ENCODE measurements around the gene LCNL1.

LCNL1 gene

DNA sequence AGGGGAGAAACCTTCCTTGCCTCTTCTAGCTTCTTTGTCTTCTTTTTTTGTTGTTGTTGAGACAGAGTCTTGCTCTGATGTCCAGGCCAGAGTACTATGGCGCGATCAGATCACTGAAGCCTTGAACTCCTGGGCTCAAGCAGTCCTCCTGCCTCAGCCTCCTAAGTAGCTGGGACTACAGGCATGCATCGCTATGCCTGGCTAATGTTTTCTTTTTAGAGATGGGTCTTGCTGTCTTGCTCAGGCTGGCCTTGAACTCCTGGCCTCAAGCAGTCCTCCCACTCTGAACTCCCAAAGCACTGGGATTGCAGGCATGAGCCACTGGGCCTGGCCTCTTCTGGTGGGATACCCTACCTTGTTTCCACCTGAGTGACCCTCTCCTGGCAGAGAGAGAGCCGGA lies 6.1 kb downstream of the LCNL1 start:
- TF ChIP-seq, protein P1, sequence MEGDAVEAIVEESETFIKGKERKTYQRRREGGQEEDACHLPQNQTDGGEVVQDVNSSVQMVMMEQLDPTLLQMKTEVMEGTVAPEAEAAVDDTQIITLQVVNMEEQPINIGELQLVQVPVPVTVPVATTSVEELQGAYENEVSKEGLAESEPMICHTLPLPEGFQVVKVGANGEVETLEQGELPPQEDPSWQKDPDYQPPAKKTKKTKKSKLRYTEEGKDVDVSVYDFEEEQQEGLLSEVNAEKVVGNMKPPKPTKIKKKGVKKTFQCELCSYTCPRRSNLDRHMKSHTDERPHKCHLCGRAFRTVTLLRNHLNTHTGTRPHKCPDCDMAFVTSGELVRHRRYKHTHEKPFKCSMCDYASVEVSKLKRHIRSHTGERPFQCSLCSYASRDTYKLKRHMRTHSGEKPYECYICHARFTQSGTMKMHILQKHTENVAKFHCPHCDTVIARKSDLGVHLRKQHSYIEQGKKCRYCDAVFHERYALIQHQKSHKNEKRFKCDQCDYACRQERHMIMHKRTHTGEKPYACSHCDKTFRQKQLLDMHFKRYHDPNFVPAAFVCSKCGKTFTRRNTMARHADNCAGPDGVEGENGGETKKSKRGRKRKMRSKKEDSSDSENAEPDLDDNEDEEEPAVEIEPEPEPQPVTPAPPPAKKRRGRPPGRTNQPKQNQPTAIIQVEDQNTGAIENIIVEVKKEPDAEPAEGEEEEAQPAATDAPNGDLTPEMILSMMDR (IDR thresholded peaks at IDR 0.05; ENCODE audit: control insufficient read depth, extremely low read depth, insufficient read depth): no peak
- no peak overlapping the region for H3K4me3 ChIP-seq (ENCODE audit: low read depth, low read length)
- DNase-seq (ENCODE audit: low read depth): no peak

DNA sequence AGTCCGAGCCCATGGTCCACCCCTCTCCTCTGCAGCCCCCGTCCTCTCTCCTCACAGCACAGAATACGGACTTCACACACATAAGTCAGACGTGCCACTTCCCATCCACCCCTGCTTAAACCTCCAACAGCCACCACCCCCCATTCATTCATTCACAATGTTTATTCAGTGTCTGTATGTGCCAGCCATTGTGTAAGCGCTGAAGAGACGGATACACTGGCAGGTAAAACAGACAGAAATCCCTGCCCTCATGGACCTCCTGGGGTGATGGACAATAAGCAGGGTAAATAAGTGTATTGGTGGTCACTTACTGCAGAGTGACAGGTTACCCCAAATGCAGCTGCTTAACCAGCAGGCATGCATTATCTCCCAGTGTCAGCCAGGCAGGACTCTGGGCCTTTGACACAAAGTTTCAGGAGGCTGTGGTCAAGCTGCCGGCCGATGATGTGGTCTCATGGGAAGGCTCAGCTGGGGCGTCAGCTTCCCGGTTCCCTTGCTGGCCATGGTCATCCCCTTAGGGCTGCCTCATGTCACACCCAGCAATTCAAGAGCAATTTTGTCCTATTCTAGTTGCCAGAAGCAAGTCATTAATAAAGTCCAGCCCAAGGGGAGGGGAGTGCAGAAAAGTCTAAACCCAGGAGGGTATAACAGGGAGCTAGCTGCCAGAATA lies 7.6 kb downstream of the LCNL1 start:
- no peak overlapping the region for H3K4me3 ChIP-seq (ENCODE audit: low read depth, low read length)
- TF ChIP-seq, protein P1 (IDR thresholded peaks at IDR 0.05; ENCODE audit: control insufficient read depth, extremely low read depth, insufficient read depth): no peak
- DNase-seq (ENCODE audit: low read depth): no peak

DNA sequence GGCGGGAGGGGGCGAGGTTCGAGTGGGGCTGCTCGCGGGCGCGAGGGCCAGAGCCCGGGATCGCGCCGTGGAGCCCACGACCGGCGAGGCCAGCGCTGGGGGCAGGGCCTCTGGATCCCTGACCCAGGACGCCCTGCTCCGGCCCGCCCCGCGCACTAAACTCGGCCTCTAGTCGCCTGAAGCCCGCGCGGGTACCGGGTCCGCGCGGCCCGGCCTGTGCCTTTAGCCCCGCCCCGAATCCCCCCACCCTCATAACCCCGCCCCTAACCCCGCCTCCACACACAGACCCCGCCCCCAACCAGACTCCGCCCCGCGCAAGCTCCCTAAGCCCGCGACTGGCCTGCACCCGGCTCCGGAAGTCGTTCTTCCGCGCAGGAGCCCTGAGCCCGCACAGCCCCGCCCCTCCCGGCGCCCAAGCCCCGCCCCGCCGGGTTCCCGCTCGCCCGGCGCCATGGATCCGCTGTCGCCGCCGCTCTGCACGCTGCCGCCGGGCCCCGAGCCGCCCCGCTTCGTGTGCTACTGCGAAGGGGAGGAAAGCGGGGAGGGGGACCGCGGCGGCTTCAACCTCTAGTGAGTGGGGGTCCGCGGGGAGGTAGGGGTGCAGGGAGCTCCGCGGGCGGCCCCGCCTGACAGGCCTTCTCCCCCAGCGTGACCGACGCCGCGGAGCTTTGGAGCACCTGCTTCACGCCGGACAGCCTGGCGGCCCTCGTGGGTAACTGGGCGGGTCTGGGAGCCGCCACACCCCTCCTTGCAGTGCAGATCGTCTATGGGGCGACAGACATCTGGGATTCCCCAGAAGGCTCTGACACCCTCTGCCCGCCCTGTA lies 9.4 kb downstream of the LCNL1 start, which contains the start of gene PAXX:
Gene PAXX, plus strand, starts transcription at position 430 of the 826 bp plus-strand sequence. Its CDS starts 22 bp downstream, at position 452.
- TF ChIP-seq, protein P1 (IDR thresholded peaks at IDR 0.05; ENCODE audit: control insufficient read depth, extremely low read depth, insufficient read depth): no peak
- peak within 1 kb of the TSS; percentile 92 for H3K4me3 ChIP-seq (ENCODE audit: low read depth, low read length)
- peak; percentile 52 for DNase-seq (ENCODE audit: low read depth)

DNA sequence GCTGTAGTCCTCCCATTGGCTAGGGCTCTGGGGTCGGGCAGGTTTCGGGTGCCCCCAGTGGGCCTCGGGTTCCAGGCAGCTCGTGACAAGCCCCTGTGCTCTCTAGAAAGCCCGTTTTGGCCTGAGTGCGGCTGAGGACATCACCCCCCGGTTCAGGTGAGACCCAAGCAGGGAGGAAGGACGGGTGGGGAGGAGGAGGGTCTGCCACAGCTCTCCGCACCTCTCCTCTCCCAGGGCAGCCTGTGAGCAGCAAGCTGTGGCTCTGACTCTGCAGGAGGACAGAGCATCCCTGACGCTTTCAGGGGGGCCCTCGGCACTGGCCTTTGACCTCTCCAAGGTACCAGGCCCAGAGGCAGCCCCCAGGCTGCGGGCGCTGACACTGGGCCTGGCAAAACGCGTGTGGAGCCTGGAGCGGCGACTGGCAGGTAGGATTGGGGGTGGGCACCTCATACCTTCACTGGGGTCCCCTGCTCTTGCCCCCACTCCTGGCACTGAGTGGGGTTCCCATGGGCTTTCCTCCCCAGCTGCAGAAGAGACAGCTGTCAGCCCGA lies 10.1 kb downstream of the LCNL1 start:
- TF ChIP-seq, protein P1 (IDR thresholded peaks at IDR 0.05; ENCODE audit: control insufficient read depth, extremely low read depth, insufficient read depth): no peak
- peak overlapping the region; percentile 92 for H3K4me3 ChIP-seq (ENCODE audit: low read depth, low read length)
- no peak for DNase-seq (ENCODE audit: low read depth)

DNA sequence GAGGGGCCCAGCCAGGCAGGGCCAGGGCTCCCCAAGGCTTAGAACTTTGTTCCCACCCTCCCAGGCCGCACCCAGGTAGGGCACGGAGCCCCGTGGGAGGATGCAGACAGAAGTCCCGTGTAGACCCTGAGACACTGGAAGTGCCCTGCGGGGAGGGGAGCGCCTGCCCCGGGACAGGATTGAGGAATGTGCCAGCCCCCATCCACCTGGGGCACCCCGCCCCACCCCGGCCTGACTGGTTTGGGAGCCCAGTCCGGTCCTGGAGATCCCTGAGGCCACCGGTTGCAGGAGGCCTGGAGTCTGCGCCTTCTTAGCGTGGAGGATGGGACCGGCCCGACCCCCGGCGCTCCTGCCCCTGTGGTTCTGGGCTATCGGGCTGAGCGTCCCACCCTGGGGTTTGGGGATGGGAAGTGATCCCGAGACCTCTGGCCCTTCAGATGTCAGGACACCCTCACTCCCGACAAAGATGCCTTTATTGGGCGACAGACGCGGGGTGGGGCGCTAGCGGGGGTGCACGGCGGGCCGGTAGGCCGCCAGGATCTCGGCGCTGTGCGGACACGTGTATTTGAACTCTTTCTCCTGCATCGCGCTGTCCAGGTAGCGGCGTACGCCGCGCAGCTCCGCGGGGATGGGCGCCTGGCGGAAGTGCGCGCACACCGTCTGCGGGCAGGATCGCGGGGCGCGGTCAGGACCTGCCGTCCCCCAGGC lies 11.5 kb downstream of the LCNL1 start:
- no peak for DNase-seq (ENCODE audit: low read depth)
- H3K4me3 ChIP-seq (ENCODE audit: low read depth, low read length): no peak overlapping the region
- TF ChIP-seq, protein P1 (IDR thresholded peaks at IDR 0.05; ENCODE audit: control insufficient read depth, extremely low read depth, insufficient read depth): no peak

DNA sequence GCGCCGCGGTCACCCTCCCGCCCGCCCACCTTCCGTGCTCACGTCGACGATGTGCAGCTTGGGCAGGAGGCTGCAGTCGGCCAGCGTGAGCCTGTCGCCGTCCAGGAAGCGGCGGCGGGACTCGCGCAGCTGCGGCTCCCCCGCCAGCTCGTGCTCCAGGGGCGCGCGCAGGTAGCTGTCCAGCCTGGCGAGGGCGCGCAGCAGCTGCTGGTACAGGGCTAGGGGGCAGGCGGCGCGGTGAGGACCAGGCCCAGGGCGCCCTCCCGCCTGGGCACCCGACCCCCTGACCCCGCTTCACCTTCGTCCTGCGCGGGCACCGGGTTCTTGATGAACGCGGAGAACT lies 12.1 kb downstream of the LCNL1 start:
- no peak for DNase-seq (ENCODE audit: low read depth)
- no peak overlapping the region for H3K4me3 ChIP-seq (ENCODE audit: low read depth, low read length)
- TF ChIP-seq, protein P1 (IDR thresholded peaks at IDR 0.05; ENCODE audit: control insufficient read depth, extremely low read depth, insufficient read depth): no peak

Measured in LNCaP clone FGC (cell line).